ENCODE measurements around the gene MED22. TPM values are rescaled to one million over a fixed set of nuclear protein-coding genes. Genes with fewer than 3 reads are reported as not detected.

The MED22 gene
- polyA plus RNA-seq, 3 donors: 6.8 to 27.7 (median 9.6) TPM

DNA sequence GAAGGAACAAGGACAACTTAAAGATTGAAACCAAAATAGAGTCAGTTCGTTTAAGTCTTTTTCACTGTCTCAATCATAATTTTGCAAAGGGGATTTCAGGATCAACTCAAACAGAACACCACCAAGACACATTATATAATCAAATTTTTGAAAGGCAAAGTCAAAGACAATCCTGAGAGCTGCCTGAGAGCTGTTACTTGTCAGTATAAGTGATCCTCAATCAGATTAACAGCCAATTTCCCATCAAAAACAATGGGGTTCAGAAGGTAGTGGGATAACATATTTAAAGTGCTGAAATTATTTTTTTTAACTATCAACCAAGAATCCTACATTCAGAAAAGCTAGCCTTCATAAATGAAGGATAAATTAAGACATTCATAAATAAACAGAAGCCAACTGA lies 53.7 kb downstream of the MED22 start:
- peaks cover 6 to 11% of the 10 kb centered on the region in 2 donors for H3K9me3 ChIP-seq (replicated peaks in 1 of 2; ENCODE audit: control insufficient read depth in 1 of 2, insufficient read depth in 1 of 2, low read length in 2 of 2)
- Mint-ChIP-seq H3K9me3 (peaks cover 19 to 39% (median 28%) of the 10 kb centered on the region in 7 donors), H3K4me3 (no peak overlapping the region), H3K36me3 (no peaks in the 10 kb centered on the region), H3K4me1 (no peaks in the 10 kb centered on the region), H3K27me3 (ENCODE audit: low read depth in 3 of 3) (peaks cover 8 to 14% (median 9%) of the 10 kb centered on the region in 3 donors), H3K27ac (no peak overlapping the region)
- H3K4me3 ChIP-seq (replicated peaks in 1 of 3; ENCODE audit: low read depth in 2 of 3, low read length in 3 of 3): no peak overlapping the region
- intact Hi-C loops (cut with micrococcal nuclease): no loop called here
- no peaks in the 10 kb centered on the region for H3K36me3 ChIP-seq (replicated peaks in 1 of 2; ENCODE audit: control insufficient read depth in 1 of 2, insufficient read depth in 2 of 2, low read length in 2 of 2)
- H3K27ac ChIP-seq (ENCODE audit: low read depth in 1 of 2, low read length in 2 of 2): no peak overlapping the region
- TF ChIP-seq, protein P1, sequence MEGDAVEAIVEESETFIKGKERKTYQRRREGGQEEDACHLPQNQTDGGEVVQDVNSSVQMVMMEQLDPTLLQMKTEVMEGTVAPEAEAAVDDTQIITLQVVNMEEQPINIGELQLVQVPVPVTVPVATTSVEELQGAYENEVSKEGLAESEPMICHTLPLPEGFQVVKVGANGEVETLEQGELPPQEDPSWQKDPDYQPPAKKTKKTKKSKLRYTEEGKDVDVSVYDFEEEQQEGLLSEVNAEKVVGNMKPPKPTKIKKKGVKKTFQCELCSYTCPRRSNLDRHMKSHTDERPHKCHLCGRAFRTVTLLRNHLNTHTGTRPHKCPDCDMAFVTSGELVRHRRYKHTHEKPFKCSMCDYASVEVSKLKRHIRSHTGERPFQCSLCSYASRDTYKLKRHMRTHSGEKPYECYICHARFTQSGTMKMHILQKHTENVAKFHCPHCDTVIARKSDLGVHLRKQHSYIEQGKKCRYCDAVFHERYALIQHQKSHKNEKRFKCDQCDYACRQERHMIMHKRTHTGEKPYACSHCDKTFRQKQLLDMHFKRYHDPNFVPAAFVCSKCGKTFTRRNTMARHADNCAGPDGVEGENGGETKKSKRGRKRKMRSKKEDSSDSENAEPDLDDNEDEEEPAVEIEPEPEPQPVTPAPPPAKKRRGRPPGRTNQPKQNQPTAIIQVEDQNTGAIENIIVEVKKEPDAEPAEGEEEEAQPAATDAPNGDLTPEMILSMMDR (IDR thresholded peaks at IDR 0.05): no peak
- DNase-seq: no peak
- no peak overlapping the region for H3K9ac ChIP-seq (ENCODE audit: insufficient read depth, low read length, poor library complexity, severe bottlenecking)
- H2AFZ ChIP-seq (ENCODE audit: insufficient read depth, low read depth, low read length, poor library complexity, severe bottlenecking): no peak overlapping the region
- H3K4me2 ChIP-seq (replicated peaks; ENCODE audit: extremely low read depth, low read length, poor library complexity, severe bottlenecking): no peak overlapping the region
- no peaks in the 10 kb centered on the region for H3K4me1 ChIP-seq (ENCODE audit: control insufficient read depth in 1 of 2, insufficient read depth in 2 of 2, low read length in 2 of 2)
- H3K79me2 ChIP-seq (ENCODE audit: insufficient read depth, low read length): no peaks in the 10 kb centered on the region
- no peaks in the 10 kb centered on the region for H4K20me1 ChIP-seq (ENCODE audit: insufficient read depth, low read length)
- H3K27me3 ChIP-seq (ENCODE audit: control insufficient read depth in 2 of 2, insufficient read depth in 2 of 2, low read length in 2 of 2): no peaks in the 10 kb centered on the region
- WGBS (ENCODE audit: insufficient coverage): no CpG with 5 or more reads among the region's 1 CpG

DNA sequence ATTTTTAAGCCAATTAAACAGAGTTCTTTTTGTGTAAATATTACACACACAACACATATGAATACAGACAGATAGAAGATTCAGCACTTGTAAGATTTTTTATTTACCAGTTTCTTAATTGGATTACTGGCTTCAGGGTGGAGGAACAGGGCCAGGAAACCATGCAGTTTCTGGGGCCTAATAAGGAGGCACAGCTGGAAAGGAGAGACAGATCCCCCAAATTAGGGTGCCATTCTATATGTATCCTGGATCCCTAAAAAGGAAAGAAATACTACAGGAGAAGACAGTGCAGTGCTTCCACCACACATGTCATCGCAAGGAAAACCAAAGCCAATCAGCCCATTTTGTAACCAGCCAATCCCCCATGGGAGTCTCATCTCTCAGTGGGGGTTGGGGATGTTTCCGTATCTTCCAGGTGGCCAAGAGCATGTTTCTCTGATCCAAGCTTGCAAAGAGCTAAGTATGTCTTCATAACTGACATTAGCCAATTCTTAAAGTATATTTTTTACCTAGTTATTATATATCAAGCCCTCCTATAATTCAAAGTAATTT lies 57.1 kb downstream of the MED22 start:
- Histone ChIP-seq H3K4me3 (replicated peaks in 1 of 3; ENCODE audit: low read depth in 2 of 3, low read length in 3 of 3) (no peak overlapping the region), H3K4me1 (ENCODE audit: control insufficient read depth in 1 of 2, insufficient read depth in 2 of 2, low read length in 2 of 2) (no peaks in the 10 kb centered on the region), H4K20me1 (ENCODE audit: insufficient read depth, low read length) (no peaks in the 10 kb centered on the region), H3K9me3 (replicated peaks in 1 of 2; ENCODE audit: control insufficient read depth in 1 of 2, insufficient read depth in 1 of 2, low read length in 2 of 2) (peaks cover 6 to 18% of the 10 kb centered on the region in 2 donors), H3K4me2 (replicated peaks; ENCODE audit: extremely low read depth, low read length, poor library complexity, severe bottlenecking) (no peak overlapping the region), H3K9ac (ENCODE audit: insufficient read depth, low read length, poor library complexity, severe bottlenecking) (no peak overlapping the region), H2AFZ (ENCODE audit: insufficient read depth, low read depth, low read length, poor library complexity, severe bottlenecking) (no peak overlapping the region), H3K27me3 (ENCODE audit: control insufficient read depth in 2 of 2, insufficient read depth in 2 of 2, low read length in 2 of 2) (no peaks in the 10 kb centered on the region), H3K27ac (ENCODE audit: low read depth in 1 of 2, low read length in 2 of 2) (no peak overlapping the region), H3K36me3 (replicated peaks in 1 of 2; ENCODE audit: control insufficient read depth in 1 of 2, insufficient read depth in 2 of 2, low read length in 2 of 2) (no peaks in the 10 kb centered on the region), H3K79me2 (ENCODE audit: insufficient read depth, low read length) (no peaks in the 10 kb centered on the region)
- Mint-ChIP-seq H3K27me3 (ENCODE audit: low read depth in 3 of 3) (peaks cover 3 to 6% (median 3%) of the 10 kb centered on the region in 3 donors), H3K9me3 (peaks cover 21 to 47% (median 39%) of the 10 kb centered on the region in 7 donors), H3K4me3 (no peak overlapping the region), H3K27ac (no peak overlapping the region), H3K4me1 (no peaks in the 10 kb centered on the region), H3K36me3 (no peaks in the 10 kb centered on the region)
- intact Hi-C loops (cut with micrococcal nuclease): no loop called here
- TF ChIP-seq, protein P1 (IDR thresholded peaks at IDR 0.05): no peak
- no peak for DNase-seq
- WGBS (ENCODE audit: insufficient coverage): no CpG with 5 or more reads among the region's 2 CpGs

Small RNA genes within 50 kb of the gene (small RNA-seq; reads per million reads assigned to genes)
- gene RF00019 (ENCODE audit: insufficient read length, low read depth) (not detected), gene SNORD24 (ENCODE audit: insufficient read length, low read depth) (not detected), gene SNORD36A (ENCODE audit: insufficient read length, low read depth) (not detected), gene SNORD36B (ENCODE audit: insufficient read length, low read depth) (not detected), gene SNORD36C (ENCODE audit: insufficient read length, low read depth) (not detected)

Other genes with a start within 250 kb of the MED22 start
- 10 to 100 TPM in 1 of 3 donors, 1 to 10 TPM in 2; 3.5 to 63.8 (median 4.2) TPM for gene RALGDS, start 226.9 kb downstream of the MED22 start, polyA plus RNA-seq
- gene GBGT1, start 184.2 kb downstream of the MED22 start, polyA plus RNA-seq: 10 to 100 TPM in 1 of 3 donors, 1 to 10 TPM in 2; 7.1 to 40.1 (median 8.0) TPM
- not detected for gene OBP2B, start 138.9 kb downstream of the MED22 start, polyA plus RNA-seq
- gene ABO, start 72.9 kb downstream of the MED22 start, polyA plus RNA-seq: 1 to 10 TPM in 1 of 3 donors, under 1 TPM in 1, not detected in 1; 0.50 to 2.1 TPM
- gene SURF6, start 11.9 kb downstream of the MED22 start, polyA plus RNA-seq: 10 to 100 TPM in 1 of 3 donors, 1 to 10 TPM in 1, under 1 TPM in 1; 0.75 to 12.9 (median 2.9) TPM
- gene RPL7A, start 87 bp upstream of the MED22 start, polyA plus RNA-seq: 1,000 to 10,000 TPM in 1 of 3 donors, 100 to 1,000 TPM in 2; 390 to 2,322 (median 437) TPM
- 100 to 1,000 TPM in 1 of 3 donors, 10 to 100 TPM in 2; 60.5 to 140 (median 98.4) TPM for gene SURF1, start 8.4 kb upstream of the MED22 start, polyA plus RNA-seq
- 10 to 100 TPM; 17.5 to 24.7 (median 17.6) TPM for gene SURF2, start 8.4 kb upstream of the MED22 start, polyA plus RNA-seq
- 100 to 1,000 TPM in 2 of 3 donors, 10 to 100 TPM in 1; 61.4 to 175 (median 157) TPM for gene SURF4, start 27.9 kb upstream of the MED22 start, polyA plus RNA-seq
- under 1 TPM in 1 of 3 donors, not detected in 2; 0.27 TPM for gene STKLD1, start 28.2 kb upstream of the MED22 start, polyA plus RNA-seq
- gene REXO4, start 69.9 kb upstream of the MED22 start, polyA plus RNA-seq: 10 to 100 TPM in 1 of 3 donors, 1 to 10 TPM in 2; 3.0 to 11.0 (median 4.2) TPM
- under 1 TPM in 1 of 3 donors, not detected in 2; 0.77 TPM for gene ADAMTS13, start 74.2 kb upstream of the MED22 start, polyA plus RNA-seq
- 1 to 10 TPM; 5.0 to 6.7 (median 5.1) TPM for gene CACFD1, start 111.8 kb upstream of the MED22 start, polyA plus RNA-seq
- 100 to 1,000 TPM in 1 of 3 donors, 10 to 100 TPM in 2; 43.2 to 127 (median 60.4) TPM for gene SLC2A6, start 131.0 kb upstream of the MED22 start, polyA plus RNA-seq
- gene MYMK, start 176.8 kb upstream of the MED22 start, polyA plus RNA-seq: not detected
- gene ADAMTSL2, start 186.6 kb upstream of the MED22 start, polyA plus RNA-seq: under 1 TPM in 1 of 3 donors, not detected in 2; 0.08 TPM